ENCODE measurements around the gene CTDSPL. TPM values are rescaled to one million over a fixed set of nuclear protein-coding genes. Genes with fewer than 3 reads are reported as not detected.
A peak's percentile ranks its signal among the peaks of the same experiment; 100 is the strongest.

CTDSPL gene
- total and polyA plus RNA-seq, 2 of the 13 experiments (the other 11 are each of a cell fraction or from before 2014, with no cell fraction given) = 26.1 to 142 TPM

GRCh38 chr3:37992271-37993066 is 130.8 kb downstream of the CTDSPL start:
- WGBS (ENCODE audit: low lambda C conversion rate) = 4% methylated on average over 9 of the region's 9 CpGs
- no peak for TF ChIP-seq RARG (CRISPR knock-in tag; IDR thresholded peaks at IDR 0.05; ENCODE audit: low read depth)
- TF ChIP-seq KDM5B (CRISPR knock-in tag; IDR thresholded peaks at IDR 0.05; ENCODE audit: borderline replicate concordance) = no peak
- TF ChIP-seq MEIS2 (CRISPR knock-in tag; IDR thresholded peaks at IDR 0.05) = no peak
- TF ChIP-seq EP300 (IDR thresholded peaks at IDR 0.05; ENCODE audit: low read depth in 2 of 2, low read length in 2 of 2) = peak in 1 of 2 experiments; percentile 15; a peak in 1 of 4 replicates
- TF ChIP-seq EP300 (CRISPR knock-in tag; IDR thresholded peaks at IDR 0.05; ENCODE audit: borderline replicate concordance) = no peak; the same call in 1 of the 2 replicates
- no peak for TF ChIP-seq MXD3 (CRISPR knock-in tag; IDR thresholded peaks at IDR 0.05)
- no peak for TF ChIP-seq ZNF451 (CRISPR knock-in tag; IDR thresholded peaks at IDR 0.05)
- no peak for TF ChIP-seq ZNF180 (CRISPR knock-in tag; IDR thresholded peaks at IDR 0.05; ENCODE audit: borderline replicate concordance, low read depth)
- 0 out of 2 replicates have a peak, but pooled peaks have one; percentile 35 for TF ChIP-seq ZNF605 (CRISPR knock-in tag; IDR thresholded peaks at IDR 0.05)
- TF ChIP-seq ZBTB4 (CRISPR knock-in tag; IDR thresholded peaks at IDR 0.05; ENCODE audit: borderline replicate concordance) = no peak
- TF ChIP-seq RBAK (CRISPR knock-in tag; IDR thresholded peaks at IDR 0.05) = no peak
- no peak for TF ChIP-seq ISX (CRISPR knock-in tag; conservative IDR thresholded peaks at IDR 0.05)
- no peak for TF ChIP-seq ZXDC (CRISPR knock-in tag; IDR thresholded peaks at IDR 0.05)
- TF ChIP-seq ZHX1 (CRISPR knock-in tag; IDR thresholded peaks at IDR 0.05; ENCODE audit: low read depth) = no peak

More at GRCh38 chr3:37992271-37993066, 130.8 kb downstream of the CTDSPL start:
- peak; percentile 48 for DNase-seq (ENCODE audit: low spot score)
- no peaks in the 10 kb centered on the region for H3K9me3 ChIP-seq (ENCODE audit: low read length)
- ATAC-seq = peak; percentile 40
- intact Hi-C loops (cut with micrococcal nuclease; ENCODE audit: unreplicated experiment) = no loop called here
- ChIA-PET CTCF (ENCODE audit: low intra/inter-chr PET ratio, low total read pairs) (no interaction called here), POLR2A (no interaction called here)
- H2AFZ ChIP-seq (ENCODE audit: low read length) = no peak overlapping the region
- H3K4me2 ChIP-seq (ENCODE audit: low read depth, low read length) = peak overlapping the region; percentile 68
- H4K20me1 ChIP-seq (ENCODE audit: insufficient read depth, low read length) = no peaks in the 10 kb centered on the region
- no TSS peak for BruUV-seq (replicated peaks)
- H3K27me3 ChIP-seq (ENCODE audit: control insufficient read depth in 1 of 2, insufficient read depth in 2 of 2, low read length in 2 of 2) = peaks cover 1 to 13% of the 10 kb centered on the region in 2 experiments; a peak in 4 of 5 replicates
- H3K4me1 ChIP-seq (ENCODE audit: insufficient read depth, low read length) = peaks cover 87% of the 10 kb centered on the region
- in situ Hi-C loops (cut with HindIII; ENCODE audit: extremely low pct_ligation_motif_present, low pct_unique_long_range_greater_than_20kb) = no loop called here
- no peaks in the 10 kb centered on the region for H3K36me3 ChIP-seq (replicated peaks in 1 of 2; ENCODE audit: control insufficient read depth in 1 of 2, insufficient read depth in 2 of 2, low read length in 2 of 2)
- H3K4me3 ChIP-seq (replicated peaks in 1 of 3; ENCODE audit: insufficient read depth in 1 of 3, low read depth in 2 of 3, low read length in 3 of 3) = peak overlapping the region in 1 of 3 experiments; percentile 44; a peak in 2 of 6 replicates
- H3K27ac ChIP-seq (ENCODE audit: extremely low read length, insufficient read depth, low read length) = no peak overlapping the region
- no peaks in the 10 kb centered on the region for H3K79me2 ChIP-seq (ENCODE audit: insufficient read depth, low read length)
- no peak for FAIRE-seq
- no peak overlapping the region for H3K9ac ChIP-seq (ENCODE audit: insufficient read depth, low read depth, low read length)

Data from HepG2 (cell line).